Measurements from ENCODE around the gene SHANK3. TPM values are rescaled to one million over a fixed set of nuclear protein-coding genes. Genes with fewer than 3 reads are reported as not detected.

Gene SHANK3
- polyA plus RNA-seq, 1 of the 3 experiments (the other 2 are of a cell fraction), result 1.5 TPM

DNA sequence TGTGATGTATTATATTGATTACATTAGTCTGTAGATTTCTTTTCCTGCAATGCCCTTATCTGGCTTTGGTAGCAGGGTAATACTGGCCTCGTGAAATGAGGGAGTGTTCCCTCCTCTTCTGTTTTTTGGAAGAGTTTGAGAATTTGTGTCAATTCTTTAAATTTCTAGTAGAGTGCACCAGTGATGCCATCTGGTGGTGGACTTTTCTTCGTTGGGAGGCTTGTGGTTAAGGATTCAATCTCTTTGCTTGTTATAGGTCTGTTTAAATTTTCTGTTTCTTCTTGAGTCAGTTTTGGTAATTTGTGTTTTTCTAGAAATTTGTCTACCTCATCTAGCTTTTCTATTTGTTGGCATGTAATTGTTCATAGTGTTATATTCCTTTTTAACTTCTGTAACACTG is 18.9 kb downstream of the SHANK3 start:
- no peaks in the 10 kb centered on the region for H4K20me1 ChIP-seq (ENCODE audit: insufficient read depth)
- no peaks in the 10 kb centered on the region for H3K4me1 ChIP-seq (ENCODE audit: control insufficient read depth in 1 of 2, insufficient read depth in 2 of 2, low read depth in 1 of 2, low read length in 1 of 2)
- no peaks in the 10 kb centered on the region for H3K36me3 ChIP-seq (replicated peaks in 1 of 2; ENCODE audit: control insufficient read depth in 1 of 2, insufficient read depth in 2 of 2, low read length in 1 of 2)
- CTCF ChIA-PET, result interaction anchor here (1.4 to 1.5 kb wide), 2 partner anchors 65 to 71 kb away, joined by 3 to 6 read pairs; no protein-coding TSS in a partner anchor
- H3F3A ChIP-seq (replicated peaks; ENCODE audit: insufficient read depth), result peaks cover 4% of the 10 kb centered on the region
- no peaks in the 10 kb centered on the region for H3K9me2 ChIP-seq
- H3K4me3 ChIP-seq (ENCODE audit: low read depth in 2 of 2, low read length in 1 of 2), result peak overlapping the region in 1 of 2 experiments; percentile 35; a peak in 1 of 4 replicates
- H3K4me2 ChIP-seq, result no peak overlapping the region
- DNase-seq, result no peak
- no peak overlapping the region for H2AFZ ChIP-seq (ENCODE audit: low read depth)
- peaks cover 5% of the 10 kb centered on the region; the same call in 1 of the 2 replicates for H3K9me3 ChIP-seq
- 8% methylated on average over 2 of the region's 2 CpGs for WGBS (ENCODE audit: low lambda C conversion rate)
- H3K9ac ChIP-seq, result no peak overlapping the region
- TF ChIP-seq RCOR1 (IDR thresholded peaks at IDR 0.05; ENCODE audit: low read length) (no peak), EZH2phosphoT487 (IDR thresholded peaks at IDR 0.05; ENCODE audit: borderline replicate concordance, low read depth) (no peak), SMC3 (IDR thresholded peaks at IDR 0.05; ENCODE audit: low read depth, low read length) (peak; percentile 30; the same call in 1 of the 2 replicates), RAD21 (IDR thresholded peaks at IDR 0.05; ENCODE audit: low read length) (peak; percentile 52), JUND (IDR thresholded peaks at IDR 0.05) (no peak), FOXM1 (IDR thresholded peaks at IDR 0.05; ENCODE audit: low read depth) (no peak), RFX5 (IDR thresholded peaks at IDR 0.05; ENCODE audit: low read length) (no peak), MEF2A (IDR thresholded peaks at IDR 0.05; ENCODE audit: borderline replicate concordance, low read depth) (no peak), GATA2 (CRISPR knock-in tag; IDR thresholded peaks at IDR 0.05) (no peak), CHD2 (IDR thresholded peaks at IDR 0.05; ENCODE audit: low read length, partially characterized antibody) (no peak)
- TF ChIP-seq, protein P1, sequence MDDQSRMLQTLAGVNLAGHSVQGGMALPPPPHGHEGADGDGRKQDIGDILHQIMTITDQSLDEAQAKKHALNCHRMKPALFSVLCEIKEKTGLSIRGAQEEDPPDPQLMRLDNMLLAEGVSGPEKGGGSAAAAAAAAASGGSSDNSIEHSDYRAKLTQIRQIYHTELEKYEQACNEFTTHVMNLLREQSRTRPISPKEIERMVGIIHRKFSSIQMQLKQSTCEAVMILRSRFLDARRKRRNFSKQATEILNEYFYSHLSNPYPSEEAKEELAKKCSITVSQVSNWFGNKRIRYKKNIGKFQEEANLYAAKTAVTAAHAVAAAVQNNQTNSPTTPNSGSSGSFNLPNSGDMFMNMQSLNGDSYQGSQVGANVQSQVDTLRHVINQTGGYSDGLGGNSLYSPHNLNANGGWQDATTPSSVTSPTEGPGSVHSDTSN (IDR thresholded peaks at IDR 0.05), result no peak
- TF ChIP-seq, protein P2, sequence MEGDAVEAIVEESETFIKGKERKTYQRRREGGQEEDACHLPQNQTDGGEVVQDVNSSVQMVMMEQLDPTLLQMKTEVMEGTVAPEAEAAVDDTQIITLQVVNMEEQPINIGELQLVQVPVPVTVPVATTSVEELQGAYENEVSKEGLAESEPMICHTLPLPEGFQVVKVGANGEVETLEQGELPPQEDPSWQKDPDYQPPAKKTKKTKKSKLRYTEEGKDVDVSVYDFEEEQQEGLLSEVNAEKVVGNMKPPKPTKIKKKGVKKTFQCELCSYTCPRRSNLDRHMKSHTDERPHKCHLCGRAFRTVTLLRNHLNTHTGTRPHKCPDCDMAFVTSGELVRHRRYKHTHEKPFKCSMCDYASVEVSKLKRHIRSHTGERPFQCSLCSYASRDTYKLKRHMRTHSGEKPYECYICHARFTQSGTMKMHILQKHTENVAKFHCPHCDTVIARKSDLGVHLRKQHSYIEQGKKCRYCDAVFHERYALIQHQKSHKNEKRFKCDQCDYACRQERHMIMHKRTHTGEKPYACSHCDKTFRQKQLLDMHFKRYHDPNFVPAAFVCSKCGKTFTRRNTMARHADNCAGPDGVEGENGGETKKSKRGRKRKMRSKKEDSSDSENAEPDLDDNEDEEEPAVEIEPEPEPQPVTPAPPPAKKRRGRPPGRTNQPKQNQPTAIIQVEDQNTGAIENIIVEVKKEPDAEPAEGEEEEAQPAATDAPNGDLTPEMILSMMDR (IDR thresholded peaks at IDR 0.05), result peak; percentile 59
- TF ChIP-seq, protein P3, sequence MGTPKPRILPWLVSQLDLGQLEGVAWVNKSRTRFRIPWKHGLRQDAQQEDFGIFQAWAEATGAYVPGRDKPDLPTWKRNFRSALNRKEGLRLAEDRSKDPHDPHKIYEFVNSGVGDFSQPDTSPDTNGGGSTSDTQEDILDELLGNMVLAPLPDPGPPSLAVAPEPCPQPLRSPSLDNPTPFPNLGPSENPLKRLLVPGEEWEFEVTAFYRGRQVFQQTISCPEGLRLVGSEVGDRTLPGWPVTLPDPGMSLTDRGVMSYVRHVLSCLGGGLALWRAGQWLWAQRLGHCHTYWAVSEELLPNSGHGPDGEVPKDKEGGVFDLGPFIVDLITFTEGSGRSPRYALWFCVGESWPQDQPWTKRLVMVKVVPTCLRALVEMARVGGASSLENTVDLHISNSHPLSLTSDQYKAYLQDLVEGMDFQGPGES (IDR thresholded peaks at IDR 0.05; ENCODE audit: low read depth, low read length), result no peak
- H3K27ac ChIP-seq (ENCODE audit: low read depth in 2 of 2, low read length in 1 of 2), result no peak overlapping the region
- H3K27me3 ChIP-seq (ENCODE audit: insufficient read depth), result no peaks in the 10 kb centered on the region
- no peaks in the 10 kb centered on the region for H3K79me2 ChIP-seq (ENCODE audit: insufficient read depth)
- POLR2A ChIA-PET, result interaction anchor here (0.7 kb wide), 1 partner anchor 109 kb away, joined by 4 read pairs; no protein-coding TSS in a partner anchor

DNA sequence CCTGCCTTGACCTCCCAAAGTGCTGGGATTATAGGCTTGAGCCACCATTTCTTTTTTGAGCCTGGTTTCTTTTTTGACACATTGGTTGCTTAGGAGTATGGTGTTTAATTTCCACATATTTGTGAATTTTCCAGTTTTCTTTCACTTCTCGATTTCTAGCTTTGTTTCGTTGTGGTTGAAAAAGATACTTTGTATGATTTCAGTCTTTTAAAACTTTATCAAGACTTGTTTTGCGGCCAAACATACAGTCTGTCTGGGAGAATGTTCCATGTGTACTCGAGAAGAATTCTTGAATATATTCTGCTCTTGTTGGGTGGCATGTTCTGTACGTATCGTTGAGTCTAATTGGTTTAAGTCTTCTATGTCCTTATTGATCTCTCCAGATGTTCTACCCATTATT is 20.8 kb downstream of the SHANK3 start:
- POLR2A ChIA-PET, result no interaction called here
- TF ChIP-seq EZH2phosphoT487 (IDR thresholded peaks at IDR 0.05; ENCODE audit: borderline replicate concordance, low read depth), result no peak
- TF ChIP-seq RCOR1 (IDR thresholded peaks at IDR 0.05; ENCODE audit: low read length), result no peak
- TF ChIP-seq YY1 (IDR thresholded peaks at IDR 0.05; ENCODE audit: low read depth), result no peak
- no peak for TF ChIP-seq SMC3 (IDR thresholded peaks at IDR 0.05; ENCODE audit: low read depth, low read length)
- TF ChIP-seq FOXJ3 (CRISPR knock-in tag; IDR thresholded peaks at IDR 0.05), result no peak
- TF ChIP-seq, protein P4, sequence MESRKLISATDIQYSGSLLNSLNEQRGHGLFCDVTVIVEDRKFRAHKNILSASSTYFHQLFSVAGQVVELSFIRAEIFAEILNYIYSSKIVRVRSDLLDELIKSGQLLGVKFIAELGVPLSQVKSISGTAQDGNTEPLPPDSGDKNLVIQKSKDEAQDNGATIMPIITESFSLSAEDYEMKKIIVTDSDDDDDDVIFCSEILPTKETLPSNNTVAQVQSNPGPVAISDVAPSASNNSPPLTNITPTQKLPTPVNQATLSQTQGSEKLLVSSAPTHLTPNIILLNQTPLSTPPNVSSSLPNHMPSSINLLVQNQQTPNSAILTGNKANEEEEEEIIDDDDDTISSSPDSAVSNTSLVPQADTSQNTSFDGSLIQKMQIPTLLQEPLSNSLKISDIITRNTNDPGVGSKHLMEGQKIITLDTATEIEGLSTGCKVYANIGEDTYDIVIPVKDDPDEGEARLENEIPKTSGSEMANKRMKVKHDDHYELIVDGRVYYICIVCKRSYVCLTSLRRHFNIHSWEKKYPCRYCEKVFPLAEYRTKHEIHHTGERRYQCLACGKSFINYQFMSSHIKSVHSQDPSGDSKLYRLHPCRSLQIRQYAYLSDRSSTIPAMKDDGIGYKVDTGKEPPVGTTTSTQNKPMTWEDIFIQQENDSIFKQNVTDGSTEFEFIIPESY (IDR thresholded peaks at IDR 0.05; ENCODE audit: borderline replicate concordance, low read depth), result no peak
- TF ChIP-seq, protein P2 (IDR thresholded peaks at IDR 0.05), result no peak
- no peak for TF ChIP-seq NFIC (IDR thresholded peaks at IDR 0.05; ENCODE audit: borderline replicate concordance)
- no peak for TF ChIP-seq TEAD4 (IDR thresholded peaks at IDR 0.05; ENCODE audit: borderline replicate concordance, insufficient read depth)
- TF ChIP-seq, protein P5, sequence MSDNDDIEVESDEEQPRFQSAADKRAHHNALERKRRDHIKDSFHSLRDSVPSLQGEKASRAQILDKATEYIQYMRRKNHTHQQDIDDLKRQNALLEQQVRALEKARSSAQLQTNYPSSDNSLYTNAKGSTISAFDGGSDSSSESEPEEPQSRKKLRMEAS (IDR thresholded peaks at IDR 0.05; ENCODE audit: low read depth), result no peak

More for the DNA sequence above, 20.8 kb downstream of the SHANK3 start:
- Histone ChIP-seq H3F3A (replicated peaks; ENCODE audit: insufficient read depth) (peaks cover 4% of the 10 kb centered on the region), H4K20me1 (ENCODE audit: insufficient read depth) (no peaks in the 10 kb centered on the region), H3K4me2 (no peak overlapping the region), H3K4me1 (ENCODE audit: control insufficient read depth in 1 of 2, insufficient read depth in 2 of 2, low read depth in 1 of 2, low read length in 1 of 2) (peaks cover 0 to 4% of the 10 kb centered on the region in 2 experiments; a peak in 1 of 4 replicates), H3K36me3 (replicated peaks in 1 of 2; ENCODE audit: control insufficient read depth in 1 of 2, insufficient read depth in 2 of 2, low read length in 1 of 2) (no peaks in the 10 kb centered on the region), H3K9me3 (peaks cover 5% of the 10 kb centered on the region; the same call in 1 of the 2 replicates), H3K79me2 (ENCODE audit: insufficient read depth) (no peaks in the 10 kb centered on the region), H2AFZ (ENCODE audit: low read depth) (no peak overlapping the region), H3K27ac (ENCODE audit: low read depth in 2 of 2, low read length in 1 of 2) (no peak overlapping the region), H3K4me3 (ENCODE audit: low read depth in 2 of 2, low read length in 1 of 2) (no peak overlapping the region), H3K9me2 (no peaks in the 10 kb centered on the region), H3K9ac (no peak overlapping the region), H3K27me3 (ENCODE audit: insufficient read depth) (no peaks in the 10 kb centered on the region)
- DNase-seq, result no peak
- CTCF ChIA-PET, result interaction anchor here (0.6 kb wide), 1 partner anchor 569 kb away, joined by 4 read pairs; no protein-coding TSS in a partner anchor
- 86% methylated on average over 6 of the region's 6 CpGs for WGBS (ENCODE audit: low lambda C conversion rate)
